ENCODE data around the gene UXS1. TPM values are rescaled to one million over a fixed set of nuclear protein-coding genes. Genes with fewer than 3 reads are reported as not detected.

UXS1 gene
- total and polyA plus RNA-seq, 11 donors, result 11.0 to 36.9 (median 30.9) TPM

- peaks cover 0 to 47% (median 28%) of the 10 kb centered on the region in 9 donors for H3K36me3 ChIP-seq
- DNase-seq (no peak), ATAC-seq (no peak)
- intact Hi-C loops (cut with DNase I), result loop anchor here in 1 of 10 donors (10.0 kb wide), 1 partner anchor 752 kb away; no protein-coding TSS in a partner anchor
- 89 to 93% (median 91%) methylated on average over 9 to 12 of the region's 12 CpGs for WGBS, 4 donors
- H3K4me1 ChIP-seq, result peaks cover 0 to 11% (median 0%) of the 10 kb centered on the region in 12 donors
- H3K27ac ChIP-seq, result peak overlapping the region in 1 of 12 donors; percentile 76
- no peak for TF ChIP-seq POLR2A (IDR thresholded peaks at IDR 0.05)
- TF ChIP-seq, protein P1, sequence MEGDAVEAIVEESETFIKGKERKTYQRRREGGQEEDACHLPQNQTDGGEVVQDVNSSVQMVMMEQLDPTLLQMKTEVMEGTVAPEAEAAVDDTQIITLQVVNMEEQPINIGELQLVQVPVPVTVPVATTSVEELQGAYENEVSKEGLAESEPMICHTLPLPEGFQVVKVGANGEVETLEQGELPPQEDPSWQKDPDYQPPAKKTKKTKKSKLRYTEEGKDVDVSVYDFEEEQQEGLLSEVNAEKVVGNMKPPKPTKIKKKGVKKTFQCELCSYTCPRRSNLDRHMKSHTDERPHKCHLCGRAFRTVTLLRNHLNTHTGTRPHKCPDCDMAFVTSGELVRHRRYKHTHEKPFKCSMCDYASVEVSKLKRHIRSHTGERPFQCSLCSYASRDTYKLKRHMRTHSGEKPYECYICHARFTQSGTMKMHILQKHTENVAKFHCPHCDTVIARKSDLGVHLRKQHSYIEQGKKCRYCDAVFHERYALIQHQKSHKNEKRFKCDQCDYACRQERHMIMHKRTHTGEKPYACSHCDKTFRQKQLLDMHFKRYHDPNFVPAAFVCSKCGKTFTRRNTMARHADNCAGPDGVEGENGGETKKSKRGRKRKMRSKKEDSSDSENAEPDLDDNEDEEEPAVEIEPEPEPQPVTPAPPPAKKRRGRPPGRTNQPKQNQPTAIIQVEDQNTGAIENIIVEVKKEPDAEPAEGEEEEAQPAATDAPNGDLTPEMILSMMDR (IDR thresholded peaks at IDR 0.05), result no peak
- peak overlapping the region in 1 of 12 donors; percentile 35 for H3K4me3 ChIP-seq
- no peaks in the 10 kb centered on the region for H3K9me3 ChIP-seq
- H3K27me3 ChIP-seq, result no peaks in the 10 kb centered on the region
Observed at GRCh38 chr2:106096299-106097037, 97.6 kb downstream of the UXS1 start.

DNA sequence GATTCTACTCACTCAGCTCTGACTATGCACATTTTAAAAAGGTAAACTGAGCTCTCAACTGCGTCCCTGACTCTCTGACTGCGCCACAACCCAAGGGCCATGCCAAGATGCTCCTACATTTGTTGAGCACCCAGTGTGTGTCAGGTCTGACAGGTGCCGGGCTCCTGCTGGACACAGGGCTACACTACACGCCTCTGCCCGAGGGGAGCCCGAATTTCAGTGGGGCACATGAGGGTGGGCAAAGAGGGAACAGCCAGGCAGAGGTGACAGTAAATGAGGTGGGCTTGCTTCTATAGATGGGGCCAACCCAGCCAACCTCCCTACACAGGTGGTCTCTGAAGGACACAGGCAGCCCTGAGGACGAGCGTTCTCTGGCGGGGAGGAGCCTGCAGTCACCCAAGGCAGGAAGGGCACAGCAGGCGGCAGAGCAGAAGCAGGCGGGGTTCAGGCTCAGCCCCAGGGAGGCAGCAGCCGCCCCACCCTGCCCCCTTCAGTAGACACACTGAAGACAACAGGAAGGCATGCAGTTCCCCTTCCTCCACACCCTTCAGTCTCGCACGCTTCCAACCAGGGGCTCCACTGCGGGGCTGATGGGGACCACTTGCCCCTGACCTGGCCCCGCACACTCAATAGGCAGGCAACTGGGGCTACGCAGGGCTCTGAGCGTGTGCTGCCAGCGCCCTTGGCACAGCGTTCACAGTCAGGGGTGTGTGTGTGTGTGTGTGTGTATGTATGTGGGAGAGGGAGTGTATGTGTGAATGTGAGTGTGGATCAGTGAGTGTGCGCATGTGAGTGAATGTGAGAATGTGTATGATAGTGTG is 98.4 kb downstream of the UXS1 start:
- intact Hi-C loops (cut with DNase I), result loop anchor here in 1 of 10 donors (10.0 kb wide), 1 partner anchor 751 kb away; no protein-coding TSS in a partner anchor
- Histone ChIP-seq H3K27me3 (no peaks in the 10 kb centered on the region), H3K4me1 (peaks cover 0 to 11% (median 0%) of the 10 kb centered on the region in 12 donors), H3K27ac (peak overlapping the region in 1 of 12 donors; percentile 76), H3K36me3 (peaks cover 0 to 47% (median 26%) of the 10 kb centered on the region in 9 donors), H3K9me3 (no peaks in the 10 kb centered on the region), H3K4me3 (peak overlapping the region in 1 of 12 donors; percentile 35)
- WGBS, 4 donors, result 84 to 91% (median 86%) methylated on average over 19 to 21 of the region's 21 CpGs
- TF ChIP-seq, protein P1 (IDR thresholded peaks at IDR 0.05), result no peak
- no peak for TF ChIP-seq POLR2A (IDR thresholded peaks at IDR 0.05)
- ATAC-seq (peak in 3 of 4 donors; percentile 29 to 58 (median 55)), DNase-seq (peak in 1 of 5 donors; percentile 43)

DNA sequence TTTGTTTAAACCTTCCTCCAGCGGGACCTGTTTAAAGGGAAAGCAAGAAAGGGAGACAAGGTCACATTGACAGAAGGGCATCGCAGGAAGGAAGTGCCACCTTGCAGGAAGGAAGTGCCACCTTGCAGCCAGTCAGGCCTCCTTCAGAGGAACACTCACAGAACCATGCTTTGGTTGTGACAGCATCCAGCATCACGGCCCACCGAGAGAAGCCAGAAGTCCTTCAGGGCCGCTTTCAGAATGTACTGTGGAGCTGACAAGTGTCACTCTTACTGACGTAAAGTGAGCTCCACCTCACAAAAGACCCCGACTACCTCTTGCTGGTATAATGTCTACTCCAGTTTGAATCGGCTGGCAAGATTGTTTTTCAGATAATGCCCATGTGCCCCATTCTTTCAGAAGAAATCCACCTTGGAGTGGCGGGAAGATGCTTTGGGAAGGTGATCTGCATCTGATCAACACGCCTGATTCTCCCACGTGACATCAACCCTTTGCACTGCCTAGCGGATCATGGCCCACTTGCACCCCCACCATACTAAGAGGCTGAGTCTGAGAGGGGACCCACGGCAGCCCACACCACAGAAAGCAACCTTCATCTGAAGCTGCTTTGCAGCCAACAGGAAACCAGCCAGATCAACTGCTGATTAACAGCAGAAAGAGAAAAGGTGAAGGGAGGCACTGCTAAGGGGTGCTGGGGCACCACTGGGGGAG is 99.8 kb downstream of the UXS1 start:
- H3K4me1 ChIP-seq, result peaks cover 0 to 11% (median 0%) of the 10 kb centered on the region in 12 donors
- peak overlapping the region in 1 of 12 donors; percentile 76 for H3K27ac ChIP-seq
- TF ChIP-seq, protein P1 (IDR thresholded peaks at IDR 0.05), result no peak
- TF ChIP-seq POLR2A (IDR thresholded peaks at IDR 0.05), result no peak
- ATAC-seq, result no peak
- intact Hi-C loops (cut with DNase I), result loop anchor here in 1 of 10 donors (10.0 kb wide), 1 partner anchor 749 kb away; no protein-coding TSS in a partner anchor
- peaks cover 0 to 37% (median 15%) of the 10 kb centered on the region in 9 donors for H3K36me3 ChIP-seq
- H3K27me3 ChIP-seq, result no peaks in the 10 kb centered on the region
- H3K4me3 ChIP-seq, result no peak overlapping the region
- no peak for DNase-seq
- 85 to 91% (median 88%) methylated on average over 13 of the region's 13 CpGs for WGBS, 4 donors
- no peaks in the 10 kb centered on the region for H3K9me3 ChIP-seq

Data from heart left ventricle (tissue), 16 donors.